Fibroblast of villous mesenchyme (primary cell): ENCODE results near the gene TTC9. TPM values are rescaled to one million over a fixed set of nuclear protein-coding genes. Genes with fewer than 3 reads are reported as not detected.

ENCODE experiments used
- DNase-seq: peaks from one replicate; pipeline ENCODE4 v3.0.0-alpha.2; 2010; ENCODE audit warnings: low read depth
- H3K4me3 ChIP-seq: 2 replicates; pipeline ENCODE4 v1.5.1; 2011; ENCODE audit warnings: low read depth, mild to moderate bottlenecking, low read length
- total RNA-seq: library from RNA; depleted of rRNA; stranded (reverse); fragments of >200 nt; gene quantifications from 2 replicates; pipeline ENCODE4 v1.2.3, GENCODE V29; 2012
- TF ChIP-seq, protein P1 (sequence below): IDR thresholded peaks from 2 replicates; pipeline ENCODE4 v1.5.1; 2012; ENCODE audit warnings: low read depth, mild to moderate bottlenecking, low read length; ENCODE audit not compliant: insufficient read depth

Gene TTC9
- total RNA-seq, 1 donor, result under 0.01 TPM

GRCh38 chr14:70662816-70663215, 21.1 kb downstream of the TTC9 start:
- H3K4me3 ChIP-seq, result no peak overlapping the region
- TF ChIP-seq, protein P1, sequence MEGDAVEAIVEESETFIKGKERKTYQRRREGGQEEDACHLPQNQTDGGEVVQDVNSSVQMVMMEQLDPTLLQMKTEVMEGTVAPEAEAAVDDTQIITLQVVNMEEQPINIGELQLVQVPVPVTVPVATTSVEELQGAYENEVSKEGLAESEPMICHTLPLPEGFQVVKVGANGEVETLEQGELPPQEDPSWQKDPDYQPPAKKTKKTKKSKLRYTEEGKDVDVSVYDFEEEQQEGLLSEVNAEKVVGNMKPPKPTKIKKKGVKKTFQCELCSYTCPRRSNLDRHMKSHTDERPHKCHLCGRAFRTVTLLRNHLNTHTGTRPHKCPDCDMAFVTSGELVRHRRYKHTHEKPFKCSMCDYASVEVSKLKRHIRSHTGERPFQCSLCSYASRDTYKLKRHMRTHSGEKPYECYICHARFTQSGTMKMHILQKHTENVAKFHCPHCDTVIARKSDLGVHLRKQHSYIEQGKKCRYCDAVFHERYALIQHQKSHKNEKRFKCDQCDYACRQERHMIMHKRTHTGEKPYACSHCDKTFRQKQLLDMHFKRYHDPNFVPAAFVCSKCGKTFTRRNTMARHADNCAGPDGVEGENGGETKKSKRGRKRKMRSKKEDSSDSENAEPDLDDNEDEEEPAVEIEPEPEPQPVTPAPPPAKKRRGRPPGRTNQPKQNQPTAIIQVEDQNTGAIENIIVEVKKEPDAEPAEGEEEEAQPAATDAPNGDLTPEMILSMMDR, result no peak
- DNase-seq, result no peak

DNA sequence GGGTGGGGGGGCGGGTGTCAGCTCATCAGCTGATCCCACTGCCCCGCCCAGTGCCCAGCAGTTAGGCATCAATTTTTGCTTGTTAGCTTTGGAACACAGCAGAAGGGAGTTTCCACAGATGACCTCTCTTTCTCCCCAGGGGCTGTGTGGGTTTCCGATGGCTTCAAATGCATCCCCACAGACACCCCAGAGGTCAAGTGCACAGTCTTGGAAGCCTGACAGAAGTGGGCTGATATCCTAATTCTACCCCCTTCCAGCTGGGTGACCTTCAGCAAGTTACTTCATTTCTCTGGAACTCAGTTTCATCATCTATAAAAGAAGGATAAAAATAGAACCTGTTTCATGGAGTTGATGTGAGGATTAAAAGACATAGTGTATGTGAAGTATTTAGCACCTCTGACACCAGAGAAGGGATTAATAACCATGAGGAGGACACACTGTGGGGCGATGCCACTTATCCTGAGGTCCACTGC, 22.0 kb downstream of the TTC9 start:
- no peak for DNase-seq

DNA sequence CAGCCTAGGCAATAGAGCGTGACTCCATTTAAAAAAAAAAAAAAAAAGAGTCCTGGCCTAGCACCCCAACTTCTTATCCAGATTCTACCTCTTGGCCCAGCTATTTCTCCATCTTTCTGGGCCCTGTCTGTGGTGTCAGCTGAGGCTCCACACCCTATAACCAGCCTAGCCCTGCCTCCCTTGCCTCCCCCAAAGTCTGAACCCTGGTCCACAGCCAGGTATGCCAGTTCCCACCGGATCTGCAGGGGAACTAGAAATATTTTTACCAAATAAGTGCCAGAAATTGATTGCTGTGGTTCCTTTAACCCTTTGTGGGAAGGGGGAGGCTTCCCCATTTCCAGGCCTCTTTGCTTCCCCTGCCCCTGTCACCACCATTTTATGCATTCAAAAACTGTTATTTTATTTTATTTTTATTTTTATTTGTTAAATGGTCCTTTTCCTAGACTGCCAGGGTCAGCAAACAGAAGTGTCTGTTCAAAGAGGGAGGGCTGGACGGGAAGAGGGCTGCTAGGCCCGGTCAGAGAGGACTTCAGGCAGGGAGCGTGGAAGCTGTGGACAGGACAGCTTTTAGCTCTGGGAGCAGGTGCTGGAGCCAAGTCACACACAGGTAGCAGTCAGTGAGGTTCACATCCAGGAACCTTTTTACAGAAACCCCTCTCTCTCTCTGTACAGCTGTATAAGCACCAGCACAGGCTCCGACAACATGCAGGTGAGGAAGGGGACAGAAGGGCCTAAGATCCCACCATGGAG, 23.2 kb downstream of the TTC9 start:
- no peak overlapping the region for H3K4me3 ChIP-seq
- no peak for DNase-seq
- TF ChIP-seq, protein P1, result no peak

More for the DNA sequence above, 22.0 kb downstream of the TTC9 start:
- H3K4me3 ChIP-seq, result no peak overlapping the region
- TF ChIP-seq, protein P1, result no peak

DNA sequence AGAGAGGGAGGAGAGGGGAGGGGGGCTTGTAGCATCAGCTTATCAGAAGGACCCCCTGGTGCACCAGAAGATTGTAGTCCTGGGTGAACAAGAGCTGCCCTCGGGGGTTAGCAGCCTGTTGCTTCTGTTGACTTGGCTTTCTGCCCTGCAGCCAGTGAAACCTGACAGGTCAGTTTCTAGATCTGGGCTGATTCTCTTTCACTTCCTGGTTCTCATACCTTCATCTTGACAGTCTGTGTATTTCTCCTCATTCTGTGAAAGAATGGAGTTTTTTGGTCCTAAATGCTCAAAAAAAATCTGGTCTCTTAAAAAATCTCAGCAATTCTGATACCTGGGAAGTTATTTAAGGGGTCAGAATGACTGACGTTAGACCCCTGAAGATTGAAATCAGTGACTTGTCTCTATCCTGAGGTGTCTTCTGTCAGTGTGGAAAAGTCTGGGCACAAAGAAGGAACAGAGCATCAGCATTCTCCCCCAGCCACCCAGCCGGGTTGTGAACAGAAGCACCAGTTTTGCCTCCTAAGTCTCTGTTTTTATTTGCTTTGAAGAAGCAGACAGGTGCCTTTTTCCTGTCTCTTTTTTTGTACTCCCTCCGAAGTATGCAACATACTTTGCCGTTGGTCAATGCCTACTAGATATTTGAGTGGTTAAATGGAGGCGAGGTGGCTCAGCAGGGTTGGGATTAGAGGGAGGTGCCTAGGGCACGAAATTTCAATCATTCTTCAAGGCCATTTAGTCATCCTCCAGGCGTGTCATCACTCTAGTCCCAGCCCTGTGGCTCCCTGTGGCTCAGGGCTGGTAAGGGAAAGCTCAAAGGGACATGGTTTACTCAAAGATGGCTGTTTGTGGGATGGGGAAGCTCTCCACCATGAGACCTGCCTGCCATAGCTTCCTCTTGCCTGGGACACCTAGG, 24.0 kb downstream of the TTC9 start:
- DNase-seq, result no peak
- TF ChIP-seq, protein P1, result no peak
- no peak overlapping the region for H3K4me3 ChIP-seq

GRCh38 chr14:70666361-70666686, 24.6 kb downstream of the TTC9 start:
- DNase-seq, result no peak
- TF ChIP-seq, protein P1, result no peak

GRCh38 chr14:70670992-70671651, 29.4 kb downstream of the TTC9 start:
- DNase-seq, result no peak

More at GRCh38 chr14:70666361-70666686, 24.6 kb downstream of the TTC9 start:
- H3K4me3 ChIP-seq, result no peak overlapping the region

More at GRCh38 chr14:70670992-70671651, 29.4 kb downstream of the TTC9 start:
- no peak overlapping the region for H3K4me3 ChIP-seq
- TF ChIP-seq, protein P1, result no peak
